Activated CD4-positive, alpha-beta T cell treated with anti-CD3 and anti-CD28 coated beads for 36 hours (primary cell): ENCODE measurements around the gene ZNF516. TPM values are rescaled to one million over a fixed set of nuclear protein-coding genes. Genes with fewer than 3 reads are reported as not detected.

Experiments used
- ATAC-seq: fragments of 200-7000 bp; cut with Tn5 transposase; one replicate; pipeline ENCODE4 v1.10.0; 2021; ENCODE audit warnings: mild to moderate bottlenecking, moderate library complexity
- CTCF ChIA-PET: fragments of 350-600 bp; sonication (Branson Sonifier 250); formaldehyde crosslinking; loops from one replicate; lab custom pipeline; 2021; ENCODE audit warnings: antibody characterized with exemption; lab: Charles Lee
- POLR2A ChIA-PET: fragments of 350-600 bp; sonication (Branson Sonifier 250); formaldehyde crosslinking; loops from one replicate; lab custom pipeline; 2021; ENCODE audit warnings: antibody characterized with exemption, inconsistent platforms; lab: Charles Lee
- DNase-seq: peaks from one replicate; pipeline ENCODE4 v3.0.0-alpha.2; 2020
- H3K27ac Mint-ChIP-seq: one replicate; pipeline ENCODE4 v1.8.0; 2021; ENCODE audit warnings: mixed read lengths
- H3K27me3 Mint-ChIP-seq: one replicate; pipeline ENCODE4 v1.8.0; 2021; ENCODE audit warnings: mixed read lengths
- H3K36me3 Mint-ChIP-seq: one replicate; pipeline ENCODE4 v1.8.0; 2021; ENCODE audit warnings: low read depth, mixed read lengths
- H3K4me1 Mint-ChIP-seq: one replicate; pipeline ENCODE4 v1.8.0; 2021; ENCODE audit warnings: mixed read lengths
- H3K4me3 Mint-ChIP-seq: one replicate; pipeline ENCODE4 v1.8.0; 2021; ENCODE audit warnings: mild to moderate bottlenecking, moderate library complexity, mixed read lengths
- H3K9me3 Mint-ChIP-seq: one replicate; pipeline ENCODE4 v1.8.0; 2021; ENCODE audit warnings: low read depth, mixed read lengths
- intact Hi-C, 2 experiments: fragments of 100-400 bp; cut with DNase I in 1 of 2; cut with micrococcal nuclease in 1 of 2; formaldehyde crosslinking; loops; one replicate each; pipeline versions ENCODE4 v1.14.2 to v1.15.1; 2022 to 2024; cut with DNase I, micrococcal nuclease
- total RNA-seq, 2 experiments: library from RNA; stranded (reverse); gene quantifications; one replicate each; pipeline ENCODE4 v1.2.3, GENCODE V29; 2021

ZNF516 gene
- total RNA-seq, 2 experiments from 2014 or later = 6.8 to 9.9 TPM

- Mint-ChIP-seq H3K27me3 (peaks cover 5% of the 10 kb centered on the region), H3K9me3 (no peaks in the 10 kb centered on the region), H3K4me3 (no peak overlapping the region), H3K4me1 (no peaks in the 10 kb centered on the region), H3K36me3 (no peaks in the 10 kb centered on the region), H3K27ac (no peak overlapping the region)
- intact Hi-C loops = no loop called here
- ChIA-PET POLR2A (no interaction called here), CTCF (no interaction called here)
- no peak for DNase-seq
- ATAC-seq = no peak
These were observed 12.1 kb upstream of the ZNF516 start for GRCh38 chr18:76506974-76507764.

GRCh38 chr18:76506395-76506794 is 11.4 kb upstream of the ZNF516 start:
- Mint-ChIP-seq H3K4me3 (no peak overlapping the region), H3K27me3 (peaks cover 5% of the 10 kb centered on the region), H3K9me3 (no peaks in the 10 kb centered on the region), H3K27ac (no peak overlapping the region), H3K36me3 (no peaks in the 10 kb centered on the region), H3K4me1 (no peaks in the 10 kb centered on the region)
- ChIA-PET CTCF (no interaction called here), POLR2A (no interaction called here)
- no peak for DNase-seq
- no peak for ATAC-seq
- intact Hi-C loops = no loop called here

GRCh38 chr18:76505614-76506013 is 10.6 kb upstream of the ZNF516 start:
- ChIA-PET POLR2A (no interaction called here), CTCF (no interaction called here)
- peaks cover 5% of the 10 kb centered on the region for H3K27me3 Mint-ChIP-seq
- H3K27ac Mint-ChIP-seq = no peak overlapping the region
- no peaks in the 10 kb centered on the region for H3K9me3 Mint-ChIP-seq
- DNase-seq (no peak), ATAC-seq (no peak)
- H3K36me3 Mint-ChIP-seq = no peaks in the 10 kb centered on the region
- no peak overlapping the region for H3K4me3 Mint-ChIP-seq
- H3K4me1 Mint-ChIP-seq = no peaks in the 10 kb centered on the region
- intact Hi-C loops = no loop called here

- Mint-ChIP-seq H3K27me3 (peaks cover 8% of the 10 kb centered on the region), H3K27ac (no peak overlapping the region), H3K4me3 (no peak overlapping the region), H3K4me1 (no peaks in the 10 kb centered on the region), H3K36me3 (no peaks in the 10 kb centered on the region), H3K9me3 (no peaks in the 10 kb centered on the region)
- no peak for ATAC-seq
- intact Hi-C loops = no loop called here
- ChIA-PET CTCF (no interaction called here), POLR2A (no interaction called here)
- DNase-seq = no peak
These were observed 9.7 kb upstream of the ZNF516 start for GRCh38 chr18:76504749-76505148.

- no peaks in the 10 kb centered on the region for H3K36me3 Mint-ChIP-seq
- intact Hi-C loops = no loop called here
- peaks cover 6% of the 10 kb centered on the region for H3K27me3 Mint-ChIP-seq
- ChIA-PET CTCF (no interaction called here), POLR2A (no interaction called here)
- DNase-seq (no peak), ATAC-seq (no peak)
- H3K27ac Mint-ChIP-seq = no peak overlapping the region
- no peaks in the 10 kb centered on the region for H3K4me1 Mint-ChIP-seq
- H3K9me3 Mint-ChIP-seq = no peaks in the 10 kb centered on the region
- no peak overlapping the region for H3K4me3 Mint-ChIP-seq
These were observed 8.8 kb upstream of the ZNF516 start for GRCh38 chr18:76503649-76504386.

GRCh38 chr18:76502551-76502950 is 7.5 kb upstream of the ZNF516 start:
- ATAC-seq (no peak), DNase-seq (no peak)
- peaks cover 9% of the 10 kb centered on the region for H3K27me3 Mint-ChIP-seq
- POLR2A ChIA-PET = no interaction called here
- CTCF ChIA-PET = no interaction called here
- intact Hi-C loops = no loop called here
- H3K27ac Mint-ChIP-seq = no peak overlapping the region
- no peaks in the 10 kb centered on the region for H3K36me3 Mint-ChIP-seq
- no peaks in the 10 kb centered on the region for H3K9me3 Mint-ChIP-seq
- no peak overlapping the region for H3K4me3 Mint-ChIP-seq
- H3K4me1 Mint-ChIP-seq = no peaks in the 10 kb centered on the region

- intact Hi-C loops = loop anchor here in 1 of 2 experiments (10.0 kb wide), 2 partner anchors 125 to 1285 kb away; partner anchors contain the start of gene TSHZ1
- ChIA-PET CTCF (no interaction called here), POLR2A (no interaction called here)
- DNase-seq = no peak
- Mint-ChIP-seq H3K36me3 (no peaks in the 10 kb centered on the region), H3K4me1 (peaks cover 4% of the 10 kb centered on the region), H3K27me3 (peaks cover 17% of the 10 kb centered on the region), H3K4me3 (no peak overlapping the region), H3K27ac (no peak overlapping the region), H3K9me3 (no peaks in the 10 kb centered on the region)
- no peak for ATAC-seq
These were observed 4.7 kb upstream of the ZNF516 start for GRCh38 chr18:76499637-76500340.

GRCh38 chr18:76499021-76499420 is 4.0 kb upstream of the ZNF516 start:
- intact Hi-C loops = loop anchor here in 1 of 2 experiments (10.0 kb wide), 2 partner anchors 124 to 1284 kb away; partner anchors contain the start of gene TSHZ1
- ChIA-PET CTCF (interaction anchor here (0.6 kb wide), 1 partner anchor 148 kb away, joined by 3 read pairs; no protein-coding TSS in a partner anchor), POLR2A (no interaction called here)
- Mint-ChIP-seq H3K27ac (no peak overlapping the region), H3K36me3 (no peaks in the 10 kb centered on the region), H3K9me3 (no peaks in the 10 kb centered on the region), H3K27me3 (peaks cover 19% of the 10 kb centered on the region), H3K4me3 (no peak overlapping the region), H3K4me1 (peaks cover 8% of the 10 kb centered on the region)
- DNase-seq = no peak
- no peak for ATAC-seq

- Mint-ChIP-seq H3K36me3 (no peaks in the 10 kb centered on the region), H3K27me3 (peaks cover 24% of the 10 kb centered on the region), H3K9me3 (no peaks in the 10 kb centered on the region), H3K4me3 (no peak overlapping the region), H3K4me1 (peaks cover 16% of the 10 kb centered on the region), H3K27ac (no peak overlapping the region)
- DNase-seq (no peak), ATAC-seq (no peak)
- ChIA-PET POLR2A (no interaction called here), CTCF (no interaction called here)
- intact Hi-C loops = loop anchor here in 1 of 2 experiments (10.0 kb wide), 2 partner anchors 123 to 1283 kb away; partner anchors contain the start of gene TSHZ1
These were observed 3.0 kb upstream of the ZNF516 start for GRCh38 chr18:76498064-76498463.

GRCh38 chr18:76497021-76497420 is 2.0 kb upstream of the ZNF516 start:
- no peak overlapping the region for H3K4me3 Mint-ChIP-seq
- H3K9me3 Mint-ChIP-seq = no peaks in the 10 kb centered on the region
- H3K27me3 Mint-ChIP-seq = peaks cover 26% of the 10 kb centered on the region
- no peak for DNase-seq
- peaks cover 16% of the 10 kb centered on the region for H3K4me1 Mint-ChIP-seq
- ChIA-PET CTCF (interaction anchor here (0.7 to 1.1 kb wide), 2 partner anchors 15 to 292 kb away, joined by 3 read pairs; no protein-coding TSS in a partner anchor), POLR2A (interaction anchor here (1.3 kb wide), 1 partner anchor 8 kb away, joined by 3 read pairs; no protein-coding TSS in a partner anchor)
- ATAC-seq = no peak
- H3K27ac Mint-ChIP-seq = no peak overlapping the region
- intact Hi-C loops = loop anchor here in 1 of 2 experiments (10.0 kb wide), 2 partner anchors 122 to 1282 kb away; partner anchors contain the start of gene TSHZ1
- H3K36me3 Mint-ChIP-seq = no peaks in the 10 kb centered on the region
